Gastrocnemius medialis (tissue), 4 donors: Measurements from ENCODE around the gene FDXACB1. TPM values are rescaled to one million over a fixed set of nuclear protein-coding genes. Genes with fewer than 3 reads are reported as not detected.
A peak's percentile ranks its signal among the peaks of the same experiment; 100 is the strongest.

Source experiments
- ATAC-seq, 2 donors: fragments of 150-250 bp; one replicate each; pipeline ENCODE4 v1.9.1; 2016
- DNase-seq, 2 donors: peaks; one replicate each; pipeline ENCODE4 v3.0.0-alpha.2; 2019
- H3K27ac ChIP-seq, 4 donors: fragments of 200-600 bp; sonication (generic); 1 replicate in 1 of 4; 2 replicates in 3 of 4; pipeline ENCODE4 v1.5.1; 2016 to 2018; ENCODE audit warnings: mild to moderate bottlenecking in 2 of 4, moderate library complexity in 1 of 4
- H3K27me3 ChIP-seq, 3 donors: fragments of 200-600 bp; sonication (generic) in 2 of 3; 1 replicate in 1 of 3; 2 replicates in 2 of 3; pipeline versions ENCODE4 v1.5.1 to v1.6.0; 2016 to 2019; ENCODE audit warnings: mild to moderate bottlenecking in 1 of 3, moderate library complexity in 1 of 3
- H3K36me3 ChIP-seq, 2 donors: fragments of 200-600 bp; sonication (generic) in 1 of 2; one replicate each; pipeline ENCODE4 v1.5.1; 2017 to 2018
- H3K4me1 ChIP-seq, 2 donors: fragments of 200-600 bp; sonication (generic) in 1 of 2; one replicate each; pipeline ENCODE4 v1.5.1; 2016 to 2017; ENCODE audit warnings: mild to moderate bottlenecking in 2 of 2
- H3K4me3 ChIP-seq, 4 donors: fragments of 200-600 bp; sonication (generic) in 3 of 4; 1 replicate in 1 of 4; 2 replicates in 3 of 4; pipeline ENCODE4 v1.5.1; 2016 to 2019; ENCODE audit warnings: mild to moderate bottlenecking in 2 of 4
- H3K9me3 ChIP-seq, 3 donors: fragments of 200-600 bp; sonication (generic) in 2 of 3; 1 replicate in 1 of 3; 2 replicates in 2 of 3; pipeline ENCODE4 v1.5.1; 2016 to 2019
- CTCF ChIP-seq, 5 experiments: fragments of 450-650 bp in 3 of 5; fragments of 200-600 bp in 2 of 5; sonication (generic) in 2 of 5; IDR thresholded peaks in 4 of 5; conservative IDR thresholded peaks in 1 of 5; 1 replicate in 4 of 5; 2 replicates in 1 of 5; pipeline ENCODE4 v1.5.1; 2016 to 2019; ENCODE audit warnings: antibody characterized with exemption in 5 of 5, mild to moderate bottlenecking in 3 of 5, moderate library complexity in 3 of 5
- POLR2A ChIP-seq, 2 donors: fragments of 450-650 bp; IDR thresholded peaks; one replicate each; pipeline ENCODE4 v1.6.1; 2017; ENCODE audit warnings: antibody characterized with exemption in 2 of 2, mild to moderate bottlenecking in 2 of 2, moderate library complexity in 2 of 2
- in situ Hi-C, 4 donors: fragments of 200-750 bp; cut with MboI; loops; one replicate each; pipeline versions ENCODE4 v1.15.0 to v1.8.0; 2017; ENCODE audit warnings: low sequenced_read_pairs in 4 of 4
- intact Hi-C: fragments of 100-400 bp; cut with DNase I; formaldehyde crosslinking; loops from one replicate; pipeline ENCODE4 v1.15.1; 2023; ENCODE audit warnings: low total_unique reads
- total RNA-seq, 4 donors: library from RNA; depleted of rRNA; stranded (reverse); fragments of >200 nt; gene quantifications; one replicate each; pipeline versions ENCODE4 v1.1.0 to v1.2.3, GENCODE V29; 2016

Gene FDXACB1
- total RNA-seq, 4 donors from 2014 or later, result 0.11 to 0.91 (median 0.29) TPM

GRCh38 chr11:111923951-111924350 is 45.0 kb upstream of the FDXACB1 start:
- TF ChIP-seq CTCF (IDR thresholded peaks at IDR 0.05 in 4 of 5, conservative IDR thresholded peaks at IDR 0.05 in 1 of 5), result no peak
- TF ChIP-seq POLR2A (IDR thresholded peaks at IDR 0.05), result no peak
- Histone ChIP-seq H3K9me3 (no peaks in the 10 kb centered on the region), H3K27me3 (no peaks in the 10 kb centered on the region), H3K27ac (peak overlapping the region; percentile 91 to 94 (median 92)), H3K4me3 (peak overlapping the region in 2 of 4 donors; percentile 11 to 37), H3K36me3 (no peaks in the 10 kb centered on the region), H3K4me1 (peaks cover 61 to 70% of the 10 kb centered on the region in 2 donors)
- DNase-seq (no peak), ATAC-seq (no peak)
- intact Hi-C loops, result no loop called here
- in situ Hi-C loops, result no loop called here

GRCh38 chr11:111923351-111923788 is 44.4 kb upstream of the FDXACB1 start:
- Histone ChIP-seq H3K4me1 (peaks cover 61 to 75% of the 10 kb centered on the region in 2 donors), H3K27me3 (no peaks in the 10 kb centered on the region), H3K4me3 (peak overlapping the region; percentile 11 to 37 (median 30)), H3K9me3 (no peaks in the 10 kb centered on the region), H3K27ac (peak overlapping the region; percentile 91 to 94 (median 92)), H3K36me3 (no peaks in the 10 kb centered on the region)
- in situ Hi-C loops, result no loop called here
- no peak for TF ChIP-seq CTCF (IDR thresholded peaks at IDR 0.05 in 4 of 5, conservative IDR thresholded peaks at IDR 0.05 in 1 of 5)
- no peak for TF ChIP-seq POLR2A (IDR thresholded peaks at IDR 0.05)
- no peak for DNase-seq
- ATAC-seq, result peak in 1 of 2 donors; percentile 14
- intact Hi-C loops, result no loop called here

- TF ChIP-seq CTCF (IDR thresholded peaks at IDR 0.05 in 4 of 5, conservative IDR thresholded peaks at IDR 0.05 in 1 of 5) (no peak), POLR2A (IDR thresholded peaks at IDR 0.05) (no peak)
- Histone ChIP-seq H3K4me1 (peaks cover 67 to 79% of the 10 kb centered on the region in 2 donors), H3K9me3 (no peaks in the 10 kb centered on the region), H3K4me3 (peak overlapping the region; percentile 11 to 37 (median 30)), H3K27ac (peak overlapping the region; percentile 91 to 94 (median 92)), H3K27me3 (no peaks in the 10 kb centered on the region), H3K36me3 (no peaks in the 10 kb centered on the region)
- in situ Hi-C loops (no loop called here), intact Hi-C loops (no loop called here)
- peak; percentile 45 to 59 for ATAC-seq
- peak; percentile 61 to 86 for DNase-seq
These were observed 43.8 kb upstream of the FDXACB1 start for GRCh38 chr11:111922803-111923202.

GRCh38 chr11:111921541-111922230 is 42.7 kb upstream of the FDXACB1 start:
- peaks cover 72 to 82% of the 10 kb centered on the region in 2 donors for H3K4me1 ChIP-seq
- no peaks in the 10 kb centered on the region for H3K27me3 ChIP-seq
- H3K27ac ChIP-seq, result peak overlapping the region; percentile 91 to 94 (median 92)
- no peaks in the 10 kb centered on the region for H3K9me3 ChIP-seq
- intact Hi-C loops (no loop called here), in situ Hi-C loops (no loop called here)
- H3K4me3 ChIP-seq, result no peak overlapping the region
- DNase-seq, result no peak
- TF ChIP-seq POLR2A (IDR thresholded peaks at IDR 0.05) (no peak), CTCF (IDR thresholded peaks at IDR 0.05 in 4 of 5, conservative IDR thresholded peaks at IDR 0.05 in 1 of 5) (no peak)
- ATAC-seq, result no peak
- no peaks in the 10 kb centered on the region for H3K36me3 ChIP-seq
